Prostate gland (tissue), 2 donors: ENCODE results near the gene FAM174C. TPM values are rescaled to one million over a fixed set of nuclear protein-coding genes. Genes with fewer than 3 reads are reported as not detected.

Experiments
- DNase-seq: peaks from one replicate; pipeline ENCODE4 v3.0.0-alpha.2; 2019; ENCODE audit warnings: low spot score
- H3K27ac ChIP-seq, 2 donors: fragments of 200-600 bp; sonication (generic); 2 replicates each; pipeline ENCODE4 v1.5.1; 2017 to 2019
- H3K27me3 ChIP-seq: fragments of 200-600 bp; sonication (generic); replicated peaks from 2 replicates; pipeline ENCODE4 v1.5.1; 2019; ENCODE audit not compliant: insufficient read depth
- H3K36me3 ChIP-seq, 2 donors: fragments of 200-600 bp; sonication (generic); 1 replicate in 1 of 2; 2 replicates in 1 of 2; pipeline versions ENCODE4 v1.5.1 to v1.8.1; 2017 to 2019
- H3K4me1 ChIP-seq: fragments of 200-600 bp; sonication (generic); replicated peaks from 2 replicates; pipeline ENCODE4 v1.5.1; 2019
- H3K4me3 ChIP-seq, 2 donors: fragments of 200-600 bp; sonication (generic); 2 replicates each; pipeline ENCODE4 v1.5.1; 2017 to 2019
- H3K9me3 ChIP-seq: fragments of 200-600 bp; sonication (generic); 2 replicates; pipeline ENCODE4 v1.5.1; 2017
- CTCF ChIP-seq, 4 experiments: fragments of 200-600 bp in 2 of 4; fragments of 450-650 bp in 2 of 4; sonication (generic) in 2 of 4; IDR thresholded peaks; 1 replicate in 3 of 4; 2 replicates in 1 of 4; pipeline ENCODE4 v1.5.1; 2016 to 2019; ENCODE audit warnings: antibody characterized with exemption in 4 of 4, mild to moderate bottlenecking in 2 of 4, moderate library complexity in 2 of 4
- POLR2A ChIP-seq: fragments of 450-650 bp; IDR thresholded peaks from one replicate; pipeline ENCODE4 v1.6.1; 2016; ENCODE audit warnings: antibody characterized with exemption, mild to moderate bottlenecking
- POLR2AphosphoS5 ChIP-seq: sonication (generic); formaldehyde crosslinking; IDR thresholded peaks from one replicate; pipeline ENCODE4 v1.6.1; 2017; ENCODE audit warnings: antibody characterized with exemption
- WGBS: methylation state at CpG from one replicate; pipeline ENCODE4 v1.1.5; 2018; 5-methylcytosine and 5-hydroxymethylcytosine counted together
- intact Hi-C: fragments of 100-400 bp; cut with DNase I; formaldehyde crosslinking; loops from one replicate; pipeline ENCODE4 v1.14.2; 2022
- total RNA-seq, 2 donors: library from RNA; depleted of rRNA; stranded (reverse); fragments of >200 nt; gene quantifications; one replicate each; pipeline ENCODE4 v1.1.0, GENCODE V29; 2016

Gene FAM174C
- total RNA-seq, 2 donors from 2014 or later = 95.1 to 98.7 TPM

- TF ChIP-seq POLR2A (no peak), POLR2AphosphoS5 (no peak), CTCF (IDR thresholded peaks at IDR 0.05) (no peak)
- peak overlapping the region; percentile 85 to 99 for H3K4me3 ChIP-seq
- H3K9me3 ChIP-seq = no peaks in the 10 kb centered on the region
- intact Hi-C loops = loop anchor here (10.0 kb wide), 1 partner anchor 133 kb away; the partner anchor contains the start of genes DAZAP1 and GAMT
- peaks cover 63% of the 10 kb centered on the region for H3K4me1 ChIP-seq
- no peaks in the 10 kb centered on the region for H3K27me3 ChIP-seq
- H3K27ac ChIP-seq = peak overlapping the region; percentile 98 to 100
- peak; percentile 34 for DNase-seq
- WGBS = 62% methylated on average over 37 of the region's 37 CpGs
- peaks cover 9 to 34% of the 10 kb centered on the region in 2 donors for H3K36me3 ChIP-seq
Observed at GRCh38 chr19:1271528-1272422, 3.6 kb upstream of the FAM174C start.

DNA sequence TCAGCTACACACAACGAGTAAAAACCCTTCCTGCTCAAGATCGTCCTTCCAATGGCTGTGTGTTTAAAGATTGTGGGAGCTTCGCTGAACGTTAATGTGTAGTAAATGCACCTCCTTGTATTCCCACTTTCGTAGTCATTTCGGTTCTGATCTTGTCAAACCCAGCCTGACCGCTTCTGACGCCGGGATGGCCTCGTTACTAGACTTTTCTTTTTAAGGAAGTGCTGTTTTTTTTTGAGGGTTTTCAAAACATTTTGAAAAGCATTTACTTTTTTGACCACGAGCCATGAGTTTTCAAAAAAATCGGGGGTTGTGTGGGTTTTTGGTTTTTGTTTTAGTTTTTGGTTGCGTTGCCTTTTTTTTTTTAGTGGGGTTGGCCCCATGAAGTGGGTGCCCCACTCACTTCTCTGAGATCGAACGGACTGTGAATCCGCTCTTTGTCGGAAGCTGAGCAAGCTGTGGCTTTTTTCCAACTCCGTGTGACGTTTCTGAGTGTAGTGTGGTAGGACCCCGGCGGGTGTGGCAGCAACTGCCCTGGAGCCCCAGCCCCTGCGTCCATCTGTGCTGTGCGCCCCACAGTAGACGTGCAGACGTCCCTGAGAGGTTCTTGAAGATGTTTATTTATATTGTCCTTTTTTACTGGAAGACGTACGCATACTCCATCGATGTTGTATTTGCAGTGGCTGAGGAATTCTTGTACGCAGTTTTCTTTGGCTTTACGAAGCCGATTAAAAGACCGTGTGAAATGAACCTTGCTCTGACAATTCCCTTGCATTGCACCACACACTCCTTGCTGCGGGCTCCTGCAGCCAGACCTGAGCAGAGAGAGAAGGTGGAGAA lies 2.7 kb upstream of the FAM174C start:
- H3K9me3 ChIP-seq = no peaks in the 10 kb centered on the region
- TF ChIP-seq POLR2AphosphoS5 = no peak
- TF ChIP-seq CTCF (IDR thresholded peaks at IDR 0.05) = no peak
- TF ChIP-seq POLR2A = no peak
- H3K27ac ChIP-seq = peak overlapping the region; percentile 98 to 100
- peaks cover 57% of the 10 kb centered on the region for H3K4me1 ChIP-seq
- intact Hi-C loops = loop anchor here (10.0 kb wide), 1 partner anchor 132 kb away; the partner anchor contains the start of genes DAZAP1 and GAMT
- no peaks in the 10 kb centered on the region for H3K27me3 ChIP-seq
- WGBS = 50% methylated on average over 33 of the region's 33 CpGs
- DNase-seq = peak; percentile 14
- H3K36me3 ChIP-seq = peaks cover 9 to 34% of the 10 kb centered on the region in 2 donors
- H3K4me3 ChIP-seq = peak overlapping the region in 1 of 2 donors; percentile 99

DNA sequence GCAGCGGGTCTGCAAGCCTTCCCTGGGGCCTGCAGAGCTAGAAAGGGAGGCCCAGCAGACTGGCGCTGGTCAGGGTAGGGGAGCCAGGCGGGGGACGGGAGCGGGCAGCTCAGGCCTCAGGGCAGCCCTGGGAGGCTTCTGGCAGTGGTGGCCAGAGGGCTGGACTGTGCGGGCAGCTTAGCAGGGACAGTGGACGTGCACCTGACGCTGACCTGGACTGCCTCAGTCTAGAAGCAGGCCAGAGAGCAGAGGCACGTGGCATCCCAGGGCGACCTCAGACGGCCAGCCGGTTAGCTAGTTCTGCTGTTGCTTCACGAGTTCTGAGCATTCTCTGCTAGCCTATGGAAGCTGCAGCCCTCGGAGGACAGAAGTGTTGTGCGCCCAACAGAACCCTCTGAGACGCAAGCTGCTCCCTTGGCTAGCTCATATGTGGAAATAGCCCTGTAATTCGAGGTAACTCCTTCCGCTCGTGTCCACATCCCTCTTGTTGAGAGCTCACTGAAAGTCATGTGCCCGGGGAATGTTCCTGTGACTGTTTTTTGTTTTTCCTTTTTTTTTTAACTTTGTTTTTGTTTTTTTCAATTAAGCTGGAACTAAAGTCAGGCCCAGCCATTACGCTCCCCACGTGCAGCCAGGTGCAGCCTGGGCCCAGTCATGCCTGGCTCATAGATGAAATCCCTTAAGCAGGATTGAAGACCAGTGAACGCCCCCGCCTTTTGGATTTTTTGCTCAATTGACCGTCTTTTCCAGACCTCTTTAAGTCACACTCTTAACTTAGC lies 1.9 kb upstream of the FAM174C start:
- Histone ChIP-seq H3K36me3 (peaks cover 9 to 34% of the 10 kb centered on the region in 2 donors), H3K4me1 (peaks cover 55% of the 10 kb centered on the region), H3K27me3 (no peaks in the 10 kb centered on the region), H3K4me3 (peak overlapping the region in 1 of 2 donors; percentile 10), H3K27ac (peak overlapping the region; percentile 7 to 100), H3K9me3 (no peaks in the 10 kb centered on the region)
- no peak for TF ChIP-seq POLR2A
- no peak for TF ChIP-seq CTCF (IDR thresholded peaks at IDR 0.05)
- TF ChIP-seq POLR2AphosphoS5 = no peak
- 72% methylated on average over 25 of the region's 25 CpGs for WGBS
- intact Hi-C loops = loop anchor here (10.0 kb wide), 1 partner anchor 131 kb away; the partner anchor contains the start of genes DAZAP1 and GAMT
- DNase-seq = no peak

DNA sequence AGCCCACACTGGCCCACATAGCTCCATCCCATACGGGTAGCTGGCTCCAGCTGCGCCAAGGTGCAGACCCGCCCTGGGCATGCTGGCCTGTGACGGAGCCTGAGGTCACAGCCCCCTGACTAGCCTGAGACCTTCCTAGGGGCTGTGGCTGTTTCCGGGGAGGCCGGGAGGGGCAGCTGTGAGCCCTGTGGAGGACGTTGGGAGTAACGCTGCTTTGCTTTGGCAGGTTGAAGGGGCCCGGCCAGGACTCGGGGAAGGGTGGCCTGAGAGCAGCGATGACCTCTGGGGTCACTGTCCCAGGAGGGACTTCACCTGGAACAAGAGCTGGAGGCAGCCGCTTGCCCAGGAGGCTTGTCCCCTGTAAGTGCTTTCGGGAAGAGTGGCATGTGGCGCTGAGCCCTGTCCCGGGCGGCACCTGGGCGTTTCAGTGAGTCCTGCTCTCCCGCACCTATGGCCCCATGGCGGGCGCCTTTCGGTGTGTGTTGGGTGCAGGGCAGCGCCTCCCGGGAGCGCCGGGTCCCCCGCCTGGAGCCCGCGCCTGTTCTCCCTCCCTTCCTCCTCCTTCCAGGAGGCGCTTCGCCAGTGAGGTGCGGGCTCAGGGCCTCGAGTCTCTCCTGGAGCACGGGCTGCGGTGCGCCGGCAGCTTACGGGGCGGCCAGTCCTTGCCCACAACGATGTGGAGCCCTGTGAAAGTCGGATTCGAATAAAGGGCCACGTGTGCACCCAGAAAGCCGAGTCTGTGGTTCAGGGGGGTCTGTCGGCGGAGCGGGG lies 1.1 kb upstream of the FAM174C start:
- H3K36me3 ChIP-seq = peaks cover 9 to 34% of the 10 kb centered on the region in 2 donors
- H3K27ac ChIP-seq = peak overlapping the region; percentile 94 to 99
- WGBS = 66% methylated on average over 46 of the region's 46 CpGs
- H3K4me1 ChIP-seq = peaks cover 51% of the 10 kb centered on the region
- H3K9me3 ChIP-seq = no peaks in the 10 kb centered on the region
- peak overlapping the region; percentile 53 to 78 for H3K4me3 ChIP-seq
- intact Hi-C loops = loop anchor here (10.0 kb wide), 1 partner anchor 131 kb away; the partner anchor contains the start of genes DAZAP1 and GAMT
- no peak for TF ChIP-seq POLR2A
- TF ChIP-seq POLR2AphosphoS5 = no peak
- no peak for TF ChIP-seq CTCF (IDR thresholded peaks at IDR 0.05)
- DNase-seq = peak; percentile 17
- no peaks in the 10 kb centered on the region for H3K27me3 ChIP-seq
